HepG2 (cell line): ENCODE results near the gene ADAT3. TPM values are rescaled to one million over a fixed set of nuclear protein-coding genes. Genes with fewer than 3 reads are reported as not detected.

Experiments used
- ADNP ChIP-seq: sonication (generic); formaldehyde crosslinking; IDR thresholded peaks from 2 replicates; pipeline ENCODE4 v1.4.0; 2020; ENCODE audit warnings: missing genetic modification reagents
- GATAD1 ChIP-seq: IDR thresholded peaks from 2 replicates; pipeline ENCODE4 v1.6.1; 2016; ENCODE audit warnings: missing genetic modification reagents, missing compliant biosample characterization
- HNRNPLL ChIP-seq: fragments of 200-400 bp; formaldehyde crosslinking; IDR thresholded peaks from 2 replicates; pipeline ENCODE4 v1.6.1; 2017; ENCODE audit warnings: mild to moderate bottlenecking, low read depth, low read length; ENCODE audit not compliant: poor library complexity, severe bottlenecking
- KMT2B ChIP-seq: IDR thresholded peaks from 2 replicates; pipeline ENCODE4 v1.6.1; 2016; ENCODE audit warnings: missing genetic modification reagents, missing compliant biosample characterization
- MEIS1 ChIP-seq: sonication (generic); formaldehyde crosslinking; IDR thresholded peaks from 2 replicates; pipeline ENCODE4 v1.9.0; 2021; ENCODE audit warnings: mild to moderate bottlenecking, missing genetic modification reagents, moderate library complexity, borderline replicate concordance
- PREB ChIP-seq: sonication (generic); formaldehyde crosslinking; IDR thresholded peaks from 2 replicates; pipeline ENCODE4 v1.4.0; 2020; ENCODE audit warnings: missing genetic modification reagents
- RAD21 ChIP-seq: fragments of 450-650 bp; formaldehyde crosslinking; IDR thresholded peaks from 2 replicates; pipeline ENCODE4 v1.5.0; 2020; ENCODE audit warnings: mild to moderate bottlenecking
- REXO4 ChIP-seq: sonication (generic); formaldehyde crosslinking; IDR thresholded peaks from 2 replicates; pipeline ENCODE4 v1.8.0; 2022; ENCODE audit warnings: missing genetic modification reagents, mild to moderate bottlenecking, borderline replicate concordance
- RFX5 ChIP-seq: IDR thresholded peaks from 2 replicates; pipeline ENCODE4 v1.6.1; 2011; ENCODE audit warnings: low read depth, low read length, improper control_type of control experiment
- SNAPC4 ChIP-seq: sonication (generic); formaldehyde crosslinking; IDR thresholded peaks from 2 replicates; pipeline ENCODE4 v1.4.0; 2020; ENCODE audit warnings: mild to moderate bottlenecking, missing genetic modification reagents
- SRSF1 ChIP-seq: fragments of 200-400 bp; formaldehyde crosslinking; optimal IDR thresholded peaks from 2 replicates; pipeline ENCODE3; 2017; ENCODE audit warnings: mild to moderate bottlenecking, low read depth, low read length, moderate library complexity
- ZMYM3 ChIP-seq: sonication (generic); formaldehyde crosslinking; IDR thresholded peaks from 2 replicates; pipeline ENCODE4 v1.5.1; 2020; ENCODE audit warnings: mild to moderate bottlenecking, missing genetic modification reagents
- ZMYM4 ChIP-seq: sonication (generic); formaldehyde crosslinking; IDR thresholded peaks from 2 replicates; pipeline ENCODE4 v1.8.1; 2023; ENCODE audit warnings: mild to moderate bottlenecking, missing genetic modification reagents
- ZNF451 ChIP-seq: sonication (generic); formaldehyde crosslinking; IDR thresholded peaks from 2 replicates; pipeline ENCODE4 v1.5.0; 2020; ENCODE audit warnings: mild to moderate bottlenecking, missing genetic modification reagents
- ZNF619 ChIP-seq: sonication (generic); formaldehyde crosslinking; IDR thresholded peaks from 2 replicates; pipeline ENCODE4 v1.4.0; 2020; ENCODE audit warnings: mild to moderate bottlenecking, missing genetic modification reagents
- polyA plus RNA-seq, 8 experiments: library from polyadenylated mRNA; depleted of rRNA in 3 of 8; stranded (reverse) in 7 of 8; unstranded in 1 of 8; fragments of >200 nt; fragmentation: Illumina TruSeq in 4 of 8; extraction: Trizol in 4 of 8; gene quantifications; 2 replicates each; pipeline versions ENCODE4 v1.2.1 to v1.2.3, GENCODE V29; 2011 to 2016; ENCODE audit warnings: low read depth in 4 of 8, missing spikeins in 1 of 8, mixed read lengths in 1 of 8; ENCODE audit not compliant: insufficient read depth in 1 of 8
- total RNA-seq, 5 experiments: library from RNA; depleted of rRNA; stranded (reverse); fragments of >200 nt; fragmentation: Illumina TruSeq; extraction: Trizol; gene quantifications; 2 replicates each; pipeline ENCODE4 v1.2.3, GENCODE V29; 2016; ENCODE audit warnings: low read depth in 1 of 5
- TF ChIP-seq, protein P1 (sequence below): sonication (generic); formaldehyde crosslinking; IDR thresholded peaks from 2 replicates; pipeline ENCODE4 v1.4.0; 2020; ENCODE audit warnings: mild to moderate bottlenecking, missing genetic modification reagents, borderline replicate concordance
- TF ChIP-seq, protein P2 (sequence below): sonication (generic); formaldehyde crosslinking; IDR thresholded peaks from 2 replicates; pipeline ENCODE4 v1.4.0; 2020; ENCODE audit warnings: missing genetic modification reagents, borderline replicate concordance
- TF ChIP-seq, protein P3 (sequence below): sonication (generic); formaldehyde crosslinking; IDR thresholded peaks from 2 replicates; pipeline ENCODE4 v1.4.0; 2020; ENCODE audit warnings: missing genetic modification reagents

ADAT3 gene
- total and polyA plus RNA-seq, 2 of the 13 experiments (the other 11 are each of a cell fraction or from before 2014, with no cell fraction given): 0.95 to 3.5 TPM

DNA sequence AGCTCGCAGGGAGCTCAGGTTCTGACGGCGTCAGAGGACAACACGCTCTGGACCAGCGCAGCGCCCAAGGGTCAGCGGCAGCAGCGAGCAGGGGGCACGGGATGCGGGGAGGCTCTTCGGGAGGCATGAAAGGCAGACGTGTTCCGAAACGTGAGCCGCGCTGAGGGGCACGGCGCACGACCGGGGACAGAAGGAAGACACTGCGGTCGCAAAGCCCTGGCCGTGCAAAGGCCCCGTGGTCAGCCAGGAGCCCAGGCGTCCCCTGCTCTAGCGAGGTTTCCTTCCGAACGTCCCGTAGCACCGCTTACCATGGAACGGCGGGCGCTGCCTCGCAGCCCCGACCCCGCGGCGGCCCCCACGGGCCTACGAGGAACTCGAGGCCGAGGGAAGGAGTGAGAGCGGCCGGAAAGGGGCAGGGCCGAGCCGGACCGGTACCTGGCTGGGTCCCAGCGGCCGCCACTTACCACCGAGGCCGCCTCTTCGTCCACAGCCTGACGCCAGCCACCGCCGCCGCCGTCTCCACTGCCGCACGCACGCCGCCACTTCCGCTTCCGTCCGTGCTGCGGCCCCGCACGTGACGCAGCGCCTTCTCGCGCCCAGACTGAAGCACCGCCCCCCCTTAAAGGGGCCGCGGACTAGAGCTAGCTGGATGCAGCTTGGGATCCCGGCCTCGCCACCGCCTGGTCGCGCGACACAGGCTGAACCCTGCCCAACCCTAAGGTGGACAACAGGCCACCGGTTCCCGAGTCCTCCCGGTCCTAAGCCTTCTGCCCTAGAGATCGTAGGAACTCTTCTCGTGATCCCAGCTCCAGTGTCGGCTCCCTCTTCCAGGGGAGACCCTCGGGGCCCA, 29.3 kb upstream of the ADAT3 start (continued):
- TF ChIP-seq SNAPC4: no peak; the same call in 1 of the 2 replicates
- TF ChIP-seq GATAD1: peak; percentile 90
- peak; percentile 91 for TF ChIP-seq KMT2B (CRISPR knock-in tag)
- TF ChIP-seq, protein P1, sequence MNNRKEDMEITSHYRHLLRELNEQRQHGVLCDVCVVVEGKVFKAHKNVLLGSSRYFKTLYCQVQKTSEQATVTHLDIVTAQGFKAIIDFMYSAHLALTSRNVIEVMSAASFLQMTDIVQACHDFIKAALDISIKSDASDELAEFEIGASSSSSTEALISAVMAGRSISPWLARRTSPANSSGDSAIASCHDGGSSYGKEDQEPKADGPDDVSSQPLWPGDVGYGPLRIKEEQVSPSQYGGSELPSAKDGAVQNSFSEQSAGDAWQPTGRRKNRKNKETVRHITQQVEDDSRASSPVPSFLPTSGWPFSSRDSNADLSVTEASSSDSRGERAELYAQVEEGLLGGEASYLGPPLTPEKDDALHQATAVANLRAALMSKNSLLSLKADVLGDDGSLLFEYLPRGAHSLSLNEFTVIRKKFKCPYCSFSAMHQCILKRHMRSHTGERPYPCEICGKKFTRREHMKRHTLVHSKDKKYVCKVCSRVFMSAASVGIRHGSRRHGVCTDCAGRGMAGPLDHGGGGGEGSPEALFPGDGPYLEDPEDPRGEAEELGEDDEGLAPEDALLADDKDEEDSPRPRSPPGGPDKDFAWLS (CRISPR knock-in tag): peak; percentile 20; the same call in 1 of the 2 replicates
- no peak for TF ChIP-seq ZNF451 (CRISPR knock-in tag)
- peak; percentile 78 for TF ChIP-seq ZMYM4 (CRISPR knock-in tag)
- TF ChIP-seq ADNP (CRISPR knock-in tag): no peak
- TF ChIP-seq PREB: no peak
- TF ChIP-seq SRSF1: peak; percentile 81
- peak; percentile 67; the same call in 1 of the 2 replicates for TF ChIP-seq MEIS1 (CRISPR knock-in tag)
- no peak for TF ChIP-seq RFX5
- TF ChIP-seq RAD21 (CRISPR knock-in tag): peak; percentile 45
- peak; percentile 51 for TF ChIP-seq ZMYM3
- 0 out of 2 replicates have a peak, but pooled peaks have one; percentile 43 for TF ChIP-seq ZNF619
- TF ChIP-seq, protein P2, sequence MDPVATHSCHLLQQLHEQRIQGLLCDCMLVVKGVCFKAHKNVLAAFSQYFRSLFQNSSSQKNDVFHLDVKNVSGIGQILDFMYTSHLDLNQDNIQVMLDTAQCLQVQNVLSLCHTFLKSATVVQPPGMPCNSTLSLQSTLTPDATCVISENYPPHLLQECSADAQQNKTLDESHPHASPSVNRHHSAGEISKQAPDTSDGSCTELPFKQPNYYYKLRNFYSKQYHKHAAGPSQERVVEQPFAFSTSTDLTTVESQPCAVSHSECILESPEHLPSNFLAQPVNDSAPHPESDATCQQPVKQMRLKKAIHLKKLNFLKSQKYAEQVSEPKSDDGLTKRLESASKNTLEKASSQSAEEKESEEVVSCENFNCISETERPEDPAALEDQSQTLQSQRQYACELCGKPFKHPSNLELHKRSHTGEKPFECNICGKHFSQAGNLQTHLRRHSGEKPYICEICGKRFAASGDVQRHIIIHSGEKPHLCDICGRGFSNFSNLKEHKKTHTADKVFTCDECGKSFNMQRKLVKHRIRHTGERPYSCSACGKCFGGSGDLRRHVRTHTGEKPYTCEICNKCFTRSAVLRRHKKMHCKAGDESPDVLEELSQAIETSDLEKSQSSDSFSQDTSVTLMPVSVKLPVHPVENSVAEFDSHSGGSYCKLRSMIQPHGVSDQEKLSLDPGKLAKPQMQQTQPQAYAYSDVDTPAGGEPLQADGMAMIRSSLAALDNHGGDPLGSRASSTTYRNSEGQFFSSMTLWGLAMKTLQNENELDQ (CRISPR knock-in tag): 0 out of 2 replicates have a peak, but pooled peaks have one; percentile 39
- TF ChIP-seq, protein P3, sequence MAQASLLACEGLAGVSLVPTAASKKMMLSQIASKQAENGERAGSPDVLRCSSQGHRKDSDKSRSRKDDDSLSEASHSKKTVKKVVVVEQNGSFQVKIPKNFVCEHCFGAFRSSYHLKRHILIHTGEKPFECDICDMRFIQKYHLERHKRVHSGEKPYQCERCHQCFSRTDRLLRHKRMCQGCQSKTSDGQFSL (CRISPR knock-in tag): 0 out of 2 replicates have a peak, but pooled peaks have one; percentile 56
- TF ChIP-seq REXO4 (CRISPR knock-in tag): 0 out of 2 replicates have a peak, but pooled peaks have one; percentile 19
- TF ChIP-seq HNRNPLL: peak; percentile 91
